Stimulated activated CD4-positive, alpha-beta T cell treated with anti-CD3 and anti-CD28 coated beads, TNF-alpha, amount 100 ng/mL, for 48 hours (primary cell): ENCODE results near the gene CNPY1.

Experiments used
- DNase-seq, 3 donors: peaks; one replicate each; pipeline ENCODE4 v3.0.0-alpha.2; 2020; ENCODE audit warnings: low read depth in 3 of 3

Gene CNPY1

GRCh38 chr7:155489862-155490696, 56.3 kb downstream of the CNPY1 start:
- DNase-seq, result no peak

DNA sequence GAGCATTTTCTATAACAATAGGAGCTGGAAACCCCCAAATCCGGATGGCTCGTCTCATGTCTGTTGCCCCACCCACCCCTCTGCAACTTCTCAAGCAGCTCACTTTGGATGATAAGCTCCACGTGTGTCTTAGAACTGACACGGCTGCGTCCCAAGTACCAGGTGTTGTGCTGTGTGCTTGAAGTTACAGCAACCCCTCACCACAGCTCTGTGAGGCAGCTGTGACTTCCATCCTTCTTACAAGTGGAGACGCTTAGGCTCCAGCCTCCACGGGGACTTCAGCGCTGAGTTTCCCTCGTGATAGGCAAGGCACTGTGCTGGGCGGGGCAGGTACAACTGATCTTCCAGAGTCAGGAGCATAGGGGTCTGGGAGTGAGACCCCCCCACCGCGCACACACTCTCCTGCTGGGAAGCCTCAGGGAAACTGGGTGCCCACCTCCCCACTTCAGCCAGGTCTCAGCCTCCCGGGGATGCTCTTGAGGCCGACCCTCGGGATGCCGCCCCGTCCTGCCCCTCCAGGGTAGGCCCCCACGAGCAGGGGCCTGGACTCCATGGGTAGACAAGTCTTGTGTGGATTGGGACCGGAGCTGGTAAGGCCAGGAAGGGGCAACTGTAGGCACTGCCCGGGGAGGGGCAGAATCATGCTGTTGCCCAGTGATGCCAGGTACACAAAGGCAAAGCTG, 57.1 kb downstream of the CNPY1 start:
- no peak for DNase-seq

DNA sequence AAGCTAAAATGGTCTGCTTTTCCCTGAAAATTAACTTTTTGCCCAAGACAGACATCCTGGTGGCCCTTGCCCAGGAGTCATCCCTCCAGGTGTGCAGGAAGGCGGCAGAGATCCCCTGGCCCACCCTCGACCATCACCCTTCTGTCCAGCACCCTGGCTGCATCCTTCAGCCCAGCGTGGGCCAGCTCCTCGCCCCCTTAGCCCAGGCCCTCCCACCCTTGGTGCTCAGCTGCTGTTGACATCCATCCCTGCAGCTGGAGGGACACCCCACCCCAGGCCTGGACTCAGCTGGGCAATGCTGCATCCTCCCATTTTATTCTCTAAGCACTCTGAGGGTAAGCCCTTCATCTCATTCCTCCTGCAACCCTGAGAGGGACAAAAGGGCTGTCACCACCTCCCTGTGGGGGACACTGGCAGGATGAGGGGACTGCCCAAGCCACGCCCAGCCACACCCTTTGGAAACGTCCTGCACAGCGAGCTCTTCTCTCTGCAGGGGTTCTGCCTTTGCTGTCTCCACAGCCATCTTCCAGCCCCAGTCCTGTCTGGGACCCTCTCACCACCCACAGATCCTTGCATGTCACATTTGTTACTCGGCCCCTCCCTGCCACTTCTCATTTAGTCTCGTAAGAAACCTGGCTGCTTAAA, 57.8 kb downstream of the CNPY1 start:
- DNase-seq, result no peak

GRCh38 chr7:155487509-155488482, 58.6 kb downstream of the CNPY1 start:
- DNase-seq, result no peak

- DNase-seq, result no peak
Observed at GRCh38 chr7:155486783-155487508, 59.4 kb downstream of the CNPY1 start.

- DNase-seq, result no peak
Observed at GRCh38 chr7:155484483-155485399, 61.6 kb downstream of the CNPY1 start.

DNA sequence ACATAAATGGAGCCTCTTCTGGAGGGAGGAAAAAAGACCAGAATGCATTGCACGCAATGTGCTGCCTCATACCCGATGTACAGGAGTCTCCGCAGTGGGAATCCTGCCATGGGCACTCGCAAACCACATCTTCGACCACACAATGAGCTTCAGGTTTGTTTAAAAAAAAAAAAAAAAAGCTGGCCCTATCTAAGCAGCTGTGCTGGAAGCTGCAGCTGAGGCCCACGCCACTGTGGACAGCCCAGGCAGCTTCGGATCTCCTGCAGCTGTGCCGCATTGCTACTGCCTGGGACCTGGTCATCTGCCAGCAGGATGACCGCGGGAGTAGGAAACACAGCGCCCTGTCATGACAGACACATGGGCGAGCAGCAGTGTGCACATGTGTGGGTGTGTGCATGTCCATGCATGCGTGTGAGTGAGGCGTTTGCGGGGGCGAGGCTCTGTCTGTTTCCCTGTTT, 62.5 kb downstream of the CNPY1 start:
- no peak for DNase-seq

DNA sequence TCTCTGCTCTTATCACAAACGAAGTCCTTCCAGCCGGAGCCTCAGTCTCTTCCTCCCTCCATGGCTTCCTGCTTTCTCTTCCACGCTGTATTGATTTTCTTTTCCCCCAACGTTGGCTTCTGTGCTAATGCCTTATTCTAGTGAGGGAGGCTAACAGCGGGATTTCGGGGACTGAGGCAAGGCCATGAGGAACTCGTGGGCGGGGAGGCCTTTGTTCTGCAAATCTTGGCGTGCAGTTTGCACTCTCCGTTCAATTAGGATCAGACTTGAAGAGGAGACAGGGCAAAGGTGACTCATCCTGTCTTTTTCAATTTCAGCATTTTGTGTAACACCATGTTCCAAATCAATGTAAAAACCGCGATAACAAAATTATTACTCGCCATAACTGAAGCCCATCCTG, 63.1 kb downstream of the CNPY1 start:
- DNase-seq, result no peak

- DNase-seq, result no peak
Observed at GRCh38 chr7:155482511-155483183, 63.7 kb downstream of the CNPY1 start.

- no peak for DNase-seq
Observed at GRCh38 chr7:155481764-155482163, 64.6 kb downstream of the CNPY1 start.

DNA sequence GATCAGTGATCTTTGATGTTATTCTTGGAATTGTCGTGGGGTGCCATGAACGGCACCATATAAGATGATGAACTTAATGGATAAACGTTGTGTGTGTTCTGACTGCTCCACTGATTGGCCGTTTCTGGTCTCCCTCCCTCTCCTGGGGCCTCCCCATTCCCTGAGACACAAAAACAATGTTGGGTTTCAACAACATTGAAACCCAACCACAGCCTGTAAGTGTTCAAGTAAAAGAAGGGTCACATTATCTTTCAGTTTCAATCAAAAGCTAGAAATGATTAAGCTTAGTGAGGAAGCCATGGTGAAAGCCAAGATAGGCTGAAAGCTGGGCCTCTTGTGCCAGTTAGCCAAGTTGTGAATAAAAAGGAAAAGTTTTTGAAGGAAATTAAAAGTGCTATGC, 68.9 kb downstream of the CNPY1 start:
- no peak for DNase-seq

- DNase-seq, result no peak
Observed at GRCh38 chr7:155471718-155472117, 74.6 kb downstream of the CNPY1 start.

DNA sequence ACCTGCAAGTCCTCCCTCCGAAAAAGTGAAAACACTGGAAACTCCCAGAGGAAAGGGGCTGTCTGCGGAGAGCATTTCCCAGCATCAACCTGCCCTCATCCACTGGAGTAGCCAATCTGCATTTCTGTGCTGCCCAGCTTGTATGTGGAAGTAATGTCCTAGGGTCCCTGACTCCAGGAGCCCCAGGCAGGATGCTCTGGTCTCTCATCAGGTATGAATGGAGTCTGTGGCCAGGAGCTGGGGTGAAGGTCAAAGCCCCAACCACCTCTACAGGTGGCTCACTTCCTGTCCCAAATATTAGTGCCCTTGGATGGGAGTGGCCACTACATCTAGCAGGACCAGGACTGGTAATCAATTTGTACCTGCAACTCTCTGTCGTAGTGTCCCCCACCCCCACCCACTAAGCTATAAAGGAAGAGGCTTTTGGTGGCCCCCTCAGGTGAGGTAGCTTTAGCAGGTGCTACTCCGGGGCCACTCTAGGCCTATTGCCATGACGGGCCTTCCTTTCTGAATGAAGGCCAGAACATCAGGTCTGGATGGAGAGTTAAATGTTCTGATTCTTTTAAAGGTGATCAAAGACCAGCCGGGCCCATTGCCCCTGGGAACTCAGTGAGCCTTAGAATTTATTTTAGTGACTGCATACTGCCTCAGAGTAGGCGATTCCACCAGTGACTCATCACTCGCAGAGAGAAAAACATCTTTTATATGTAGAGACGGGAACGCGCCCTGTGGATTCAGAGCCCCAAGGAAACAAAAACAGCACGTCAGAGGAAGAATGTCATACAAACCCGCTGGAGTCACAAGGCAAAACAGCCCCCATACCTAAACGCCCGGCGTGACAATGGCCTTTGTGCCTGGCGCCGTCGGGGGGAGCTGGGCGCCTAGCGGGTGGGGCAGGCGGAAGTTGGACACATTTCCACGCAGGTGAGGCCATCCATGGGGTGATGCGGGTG, 75.4 kb downstream of the CNPY1 start:
- no peak for DNase-seq

DNA sequence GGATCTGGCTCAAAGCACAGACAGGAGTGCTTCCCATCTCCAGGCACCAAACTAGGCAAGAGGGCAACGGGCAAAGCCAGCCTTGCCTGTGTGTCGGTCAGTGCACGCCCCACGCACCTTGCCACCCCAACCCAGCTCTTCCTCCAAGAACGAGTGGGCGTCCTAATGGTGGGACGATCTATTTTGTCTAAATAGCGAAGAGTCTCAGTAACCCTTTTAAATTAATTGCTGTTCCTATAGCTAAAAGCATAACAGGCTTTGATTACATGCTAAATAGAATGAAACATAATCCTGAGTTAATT, 76.2 kb downstream of the CNPY1 start:
- DNase-seq, result no peak

- no peak for DNase-seq
Observed at GRCh38 chr7:155469311-155470185, 76.8 kb downstream of the CNPY1 start.

DNA sequence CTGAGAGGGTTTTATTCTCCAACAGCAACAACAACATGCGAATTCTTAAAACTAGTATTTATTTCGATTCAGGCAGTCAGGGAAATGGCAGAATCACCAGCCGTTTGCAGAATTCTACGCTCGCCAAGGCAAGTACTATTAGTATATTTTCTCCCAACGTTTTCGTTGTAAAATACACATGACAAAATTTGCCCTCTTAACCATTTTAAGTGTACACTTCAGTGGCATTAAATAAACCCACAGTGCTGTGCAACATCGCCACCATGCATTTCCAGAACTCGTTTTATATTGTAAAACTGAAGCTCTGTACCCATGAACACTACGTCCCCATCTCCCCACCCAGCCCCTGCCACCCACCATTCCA, 77.6 kb downstream of the CNPY1 start:
- DNase-seq, result no peak
